ENCODE results near the gene FAM184B.

Gene FAM184B

DNA sequence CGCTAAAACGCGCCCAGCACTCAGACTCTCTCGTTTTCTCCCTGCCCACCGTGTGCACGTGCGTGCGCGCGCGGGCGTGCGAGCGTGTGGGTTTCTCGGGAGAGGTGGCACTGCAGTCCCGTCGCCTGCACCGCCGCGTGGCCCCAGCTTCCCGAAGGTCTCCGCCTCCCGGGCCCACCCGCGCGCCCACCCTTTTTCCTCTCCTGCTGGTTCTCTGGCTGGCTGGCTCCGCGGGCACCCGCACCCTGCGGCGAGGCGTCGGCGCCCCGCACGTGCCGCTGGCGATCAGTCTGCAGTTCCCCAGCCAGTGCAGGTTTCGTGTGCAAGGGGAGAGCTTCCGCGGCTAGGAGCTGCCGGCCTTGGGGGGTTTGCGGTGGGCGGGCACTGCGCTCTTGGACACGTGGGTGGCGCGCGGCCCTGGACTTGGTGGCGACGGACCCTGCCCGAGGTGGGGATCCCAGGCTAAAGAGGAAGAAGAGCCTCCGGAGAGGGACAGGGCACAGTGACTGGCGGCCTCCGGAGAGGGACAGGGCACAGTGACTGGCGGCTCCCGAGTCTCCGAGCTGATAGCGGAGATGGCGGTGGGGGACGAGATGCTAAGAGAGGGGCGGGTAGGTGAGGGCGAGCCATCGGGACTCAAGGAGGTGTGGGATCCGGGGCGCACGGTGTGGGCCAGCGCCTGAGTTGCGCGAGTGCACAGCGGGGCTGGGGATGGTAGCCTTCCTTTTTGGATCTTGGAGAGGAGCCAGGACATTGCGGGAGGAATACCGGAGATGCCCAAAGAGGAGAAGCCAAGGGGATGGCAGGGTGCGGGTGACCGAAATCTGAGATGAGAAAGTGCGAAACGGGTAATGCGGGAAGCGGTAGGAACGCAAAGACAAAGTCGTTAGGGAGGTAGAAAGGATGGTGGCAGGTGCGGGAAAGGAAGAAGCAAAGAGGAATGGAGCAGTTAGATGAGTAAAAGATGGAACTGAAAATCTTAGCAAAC lies at the start of gene FAM184B:
FAM184B (minus strand) TSS at position 322 of the 988 bp plus-strand sequence. CDS start 322 bp downstream, outside the sequence.
- DNase-seq (ENCODE audit: low read depth in 2 of 2): no peak

DNA sequence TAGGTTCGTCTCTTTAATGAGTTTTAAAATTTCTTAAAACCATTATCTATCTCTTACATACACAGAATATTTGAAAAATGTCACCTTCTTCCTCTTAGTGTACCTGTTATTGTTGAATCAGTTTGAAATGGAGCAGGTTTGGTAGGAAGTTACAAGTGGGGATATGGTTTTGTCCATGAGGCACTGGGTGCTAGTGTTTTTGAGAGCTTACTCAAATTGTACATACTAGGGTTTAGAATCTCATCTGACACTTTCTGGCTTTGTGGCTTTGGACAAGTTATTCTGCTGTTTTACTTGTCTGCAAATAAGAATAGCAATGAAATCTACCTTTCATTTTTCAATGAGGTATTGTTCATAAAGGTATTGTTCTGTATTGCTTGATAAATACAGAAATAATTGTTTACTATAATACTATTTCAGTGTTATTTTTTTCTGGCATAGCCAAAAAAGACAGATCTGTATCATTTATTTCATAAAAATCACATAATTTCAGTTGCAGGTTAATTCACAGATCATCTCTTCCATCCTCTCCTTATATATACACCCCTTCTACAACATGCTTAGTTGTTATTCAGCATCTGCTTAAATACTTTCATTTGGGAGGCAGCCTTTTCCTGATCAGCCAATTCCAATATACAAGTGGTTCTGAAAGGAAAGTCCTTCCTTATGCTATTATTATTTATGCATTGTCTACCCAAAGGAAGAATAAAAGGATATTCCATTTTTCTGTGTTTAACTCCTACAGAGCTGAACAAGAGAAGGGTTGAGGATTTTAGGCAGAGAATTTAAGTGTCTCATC lies 42.6 kb upstream of the FAM184B start:
- DNase-seq (ENCODE audit: low read depth in 2 of 2): no peak

DNA sequence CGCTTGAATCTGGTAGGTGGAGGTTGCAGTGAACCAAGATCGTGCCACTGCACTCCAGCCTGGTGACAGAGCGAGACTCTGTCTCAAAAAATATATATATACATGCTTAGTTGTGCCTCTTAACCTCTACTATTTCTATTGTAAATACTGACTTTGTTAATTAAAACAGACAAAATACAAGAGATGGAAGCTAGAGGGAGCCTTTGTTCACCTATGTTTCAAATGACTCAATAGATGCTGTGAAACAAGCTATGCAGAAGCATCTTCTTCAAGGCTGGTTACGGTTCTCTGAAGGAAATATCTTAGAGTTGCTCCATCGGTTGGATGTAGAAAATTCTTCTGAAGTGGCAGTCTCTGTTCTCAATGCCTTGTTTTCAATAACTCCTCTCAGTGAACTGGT lies 35.6 kb upstream of the FAM184B start:
- DNase-seq (ENCODE audit: low read depth in 2 of 2): no peak

DNA sequence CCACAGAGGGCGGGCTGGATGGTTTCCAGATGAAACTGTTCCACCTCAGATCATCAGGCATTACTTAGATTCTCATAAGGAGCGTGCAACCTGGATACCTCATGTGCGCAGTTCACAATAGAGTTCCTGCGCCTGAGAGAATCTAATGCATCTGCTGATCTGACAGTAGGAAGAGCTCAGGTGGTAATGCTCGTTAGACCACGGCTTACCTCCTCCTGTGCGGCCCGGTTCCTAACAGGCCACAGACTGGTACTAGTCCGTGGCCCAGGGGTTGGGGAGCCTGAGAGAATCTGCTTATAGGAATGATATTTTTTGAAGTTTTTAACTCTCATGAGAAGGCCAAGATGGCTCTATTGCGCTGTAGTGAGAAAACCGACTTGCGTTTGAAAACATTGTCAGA lies 34.7 kb upstream of the FAM184B start:
- no peak for DNase-seq (ENCODE audit: low read depth in 2 of 2)

GRCh38 chr4:17814140-17814539 lies 32.7 kb upstream of the FAM184B start:
- no peak for DNase-seq (ENCODE audit: low read depth in 2 of 2)

GRCh38 chr4:17812801-17813200 lies 31.4 kb upstream of the FAM184B start:
- no peak for DNase-seq (ENCODE audit: low read depth in 2 of 2)

GRCh38 chr4:17812125-17812524 lies 30.7 kb upstream of the FAM184B start:
- no peak for DNase-seq (ENCODE audit: low read depth in 2 of 2)

DNA sequence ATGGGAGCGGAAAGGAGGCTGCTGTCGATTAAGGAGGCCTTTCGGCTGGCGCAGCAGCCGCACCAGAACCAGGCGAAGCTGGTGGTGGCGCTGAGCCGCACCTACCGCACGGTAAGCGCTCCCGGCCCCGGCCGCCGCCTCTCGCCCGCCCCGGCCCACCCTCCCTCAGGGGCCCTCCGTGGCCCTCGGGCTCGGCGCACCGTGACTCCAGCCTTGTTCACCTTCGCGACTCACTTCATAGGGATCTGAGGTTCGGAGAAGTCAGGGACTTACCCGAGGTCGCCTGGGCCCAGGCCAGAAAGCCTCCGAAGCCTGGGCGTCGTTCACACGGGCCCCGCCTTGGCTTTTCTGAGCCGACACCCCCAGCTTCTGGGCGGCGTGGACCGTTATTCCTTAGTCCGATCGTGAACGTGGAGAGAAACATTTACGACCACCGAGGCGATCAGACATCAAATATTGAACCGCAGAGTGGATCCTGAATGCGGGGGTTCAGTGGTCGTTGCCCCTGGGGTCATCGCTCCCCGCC lies 29.7 kb upstream of the FAM184B start:
- DNase-seq (ENCODE audit: low read depth in 2 of 2): no peak

- peak; percentile 98 to 99 for DNase-seq (ENCODE audit: low read depth in 2 of 2)
Measured at GRCh38 chr4:17810260-17811077, 29.0 kb upstream of the FAM184B start, which contains the start of the genes DCAF16 and NCAPG. Gene DCAF16, minus strand, starts transcription at chr4:17810757. Its CDS starts 6,616 bp downstream, at chr4:17804141. Gene NCAPG, plus strand, starts transcription at chr4:17810979. Its CDS starts 99 bp downstream, at chr4:17811078.

GRCh38 chr4:17809667-17810066 lies 28.2 kb upstream of the FAM184B start:
- no peak for DNase-seq (ENCODE audit: low read depth in 2 of 2)

DNA sequence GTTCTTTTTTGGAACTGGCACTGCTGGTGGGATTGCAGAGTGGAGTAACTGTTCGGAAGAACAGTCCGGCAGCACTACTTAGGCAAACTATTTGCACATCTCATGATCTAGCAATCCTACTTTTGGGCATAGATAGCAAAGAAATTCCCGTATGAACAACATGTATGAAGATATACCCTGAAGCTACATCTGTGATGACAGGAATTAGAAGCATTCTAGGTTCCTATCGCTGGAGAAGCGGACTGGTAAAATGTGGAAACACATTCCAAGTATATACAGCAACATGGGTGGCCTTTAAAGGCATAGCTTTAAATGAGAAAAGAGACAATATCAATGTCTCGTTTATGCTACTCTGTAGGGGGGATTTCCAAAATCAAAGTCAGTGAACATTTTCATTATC lies 26.0 kb upstream of the FAM184B start:
- no peak for DNase-seq (ENCODE audit: low read depth in 2 of 2)

DNA sequence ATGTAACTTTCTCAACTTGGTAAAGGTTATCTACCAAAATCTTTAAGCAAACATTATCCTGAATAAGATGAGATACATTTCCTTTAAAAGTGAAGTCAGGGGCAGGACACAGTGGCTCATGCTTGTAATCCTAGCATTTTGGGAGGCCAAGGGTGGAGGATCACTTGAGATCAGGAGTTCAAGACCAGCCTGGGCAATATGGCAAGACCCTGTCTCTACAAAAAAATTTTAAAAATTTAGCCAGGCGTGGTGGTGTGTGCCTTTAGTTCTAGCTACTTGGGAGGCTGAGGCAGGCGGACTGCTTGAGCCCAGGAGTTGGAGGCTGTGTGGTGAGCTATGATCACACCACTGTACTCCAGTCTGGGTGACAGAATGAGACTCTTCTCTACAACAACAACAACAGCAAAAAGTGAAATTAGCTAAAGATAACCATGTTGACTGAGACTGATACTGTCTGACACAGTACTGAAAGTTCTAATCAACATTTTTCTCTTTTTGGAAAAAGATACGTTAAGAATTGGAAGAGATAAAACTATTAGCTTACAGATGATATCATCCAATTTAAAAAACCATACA lies 24.2 kb upstream of the FAM184B start:
- no peak for DNase-seq (ENCODE audit: low read depth in 2 of 2)

DNA sequence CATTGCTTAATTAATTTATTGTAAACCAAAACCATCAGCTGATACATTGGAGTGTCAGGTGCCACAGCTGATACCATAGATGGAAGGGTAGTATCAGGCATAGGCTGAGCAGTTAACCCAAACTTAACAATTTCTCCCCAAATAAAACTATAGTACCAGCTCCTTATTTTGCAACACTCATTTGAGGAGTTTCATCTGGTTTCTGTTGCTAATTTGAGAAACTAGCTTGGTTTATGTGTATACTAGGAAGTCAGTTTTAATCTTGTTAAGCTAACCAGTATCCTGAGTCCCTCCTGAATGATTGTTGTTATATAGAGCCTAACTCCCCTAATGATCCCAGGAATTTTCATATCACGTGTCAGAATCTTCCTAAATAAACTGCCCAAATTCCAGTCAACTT lies 16.4 kb upstream of the FAM184B start:
- no peak for DNase-seq (ENCODE audit: low read depth in 2 of 2)

GRCh38 chr4:17794730-17795129 lies 13.3 kb upstream of the FAM184B start:
- no peak for DNase-seq (ENCODE audit: low read depth in 2 of 2)

DNA sequence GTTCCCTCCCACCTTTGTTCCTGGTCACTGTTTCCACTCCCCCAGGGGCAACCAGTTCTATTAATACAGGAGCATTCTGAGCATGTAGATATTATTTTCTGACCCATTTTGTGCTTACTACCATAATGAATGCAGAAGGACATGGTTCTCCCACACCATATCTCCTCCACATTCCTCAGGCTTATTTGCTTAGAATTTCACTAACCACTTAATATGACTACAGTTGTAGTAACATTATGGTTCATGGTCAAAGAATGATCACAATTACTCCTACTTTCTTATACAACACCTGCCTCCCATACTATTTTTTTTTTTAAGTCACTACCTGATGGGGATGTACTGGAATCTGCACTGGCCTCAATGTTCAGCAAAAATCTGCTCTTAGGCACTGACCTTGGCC lies 7.5 kb upstream of the FAM184B start:
- no peak for DNase-seq (ENCODE audit: low read depth in 2 of 2)

DNA sequence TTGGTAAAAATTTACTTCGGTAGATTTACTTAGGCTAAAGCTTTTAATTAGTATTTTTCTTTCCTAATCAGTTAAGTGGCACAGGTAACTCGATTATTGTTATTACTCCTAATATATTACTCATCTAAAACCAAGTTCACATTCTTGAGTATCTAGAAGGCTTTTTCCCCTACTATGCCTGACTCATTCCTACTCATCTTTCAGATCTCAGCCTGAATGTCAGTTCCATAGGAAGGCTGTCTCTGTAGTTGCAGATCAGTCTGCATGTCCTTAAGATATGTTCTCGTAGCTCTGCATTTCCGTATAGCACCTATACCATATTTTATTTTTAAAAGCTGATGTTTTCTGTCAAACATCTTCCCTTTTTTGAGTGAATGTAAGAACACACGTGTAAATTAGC lies 5.9 kb upstream of the FAM184B start:
- DNase-seq (ENCODE audit: low read depth in 2 of 2): no peak

GRCh38 chr4:17786567-17786966 lies 5.1 kb upstream of the FAM184B start:
- no peak for DNase-seq (ENCODE audit: low read depth in 2 of 2)

- no peak for DNase-seq (ENCODE audit: low read depth in 2 of 2)
Measured at GRCh38 chr4:17785858-17786257, 4.4 kb upstream of the FAM184B start.

GRCh38 chr4:17780501-17781299 lies 721 bp downstream of the FAM184B start:
- no peak for DNase-seq (ENCODE audit: low read depth in 2 of 2)

DNA sequence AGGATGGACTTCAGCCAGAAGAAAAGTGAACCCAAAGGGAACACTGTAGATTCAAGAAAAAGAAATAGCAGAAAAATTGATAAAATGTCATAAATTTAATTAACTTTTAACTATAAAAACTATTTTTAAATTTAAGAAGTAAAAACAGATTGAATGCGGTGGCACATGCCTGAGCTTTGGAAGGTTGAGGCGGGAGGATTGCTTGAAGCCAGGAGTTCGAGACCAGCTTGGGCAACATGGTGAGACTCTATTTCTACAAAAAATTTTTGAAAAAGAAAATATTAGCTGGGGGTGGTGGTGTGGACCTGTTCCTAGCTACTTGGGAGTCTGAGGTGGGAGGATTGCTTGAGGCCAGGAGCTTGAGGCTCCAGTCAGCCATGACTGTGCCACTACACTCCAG lies 3.0 kb downstream of the FAM184B start:
- no peak for DNase-seq (ENCODE audit: low read depth in 2 of 2)

Data from stimulated activated CD8-positive, alpha-beta memory T cell treated with anti-CD3 and anti-CD28 coated beads, Interleukin-2, amount 100 ng/mL, for 1 hour (primary cell).